ENCODE measurements around the gene MRTFA. TPM values are rescaled to one million over a fixed set of nuclear protein-coding genes. Genes with fewer than 3 reads are reported as not detected.

Gene MRTFA
- total and polyA plus RNA-seq, 2 of the 13 experiments (the other 11 are each of a cell fraction or from before 2014, with no cell fraction given) = 2.4 to 8.2 TPM

GRCh38 chr22:40395607-40396006 lies 240.9 kb downstream of the MRTFA start:
- no peak overlapping the region for H3K27ac ChIP-seq (ENCODE audit: extremely low read length, insufficient read depth, low read length)
- no peak overlapping the region for H3K9ac ChIP-seq (ENCODE audit: insufficient read depth, low read depth, low read length)
- H3K9me3 ChIP-seq (ENCODE audit: low read length) = no peaks in the 10 kb centered on the region
- H3K4me2 ChIP-seq (ENCODE audit: low read depth, low read length) = no peak overlapping the region
- intact Hi-C loops (cut with micrococcal nuclease; ENCODE audit: unreplicated experiment) (no loop called here), in situ Hi-C loops (cut with HindIII; ENCODE audit: extremely low pct_ligation_motif_present, low pct_unique_long_range_greater_than_20kb) (no loop called here)
- H3K79me2 ChIP-seq (ENCODE audit: insufficient read depth, low read length) = no peaks in the 10 kb centered on the region
- H3K4me1 ChIP-seq (ENCODE audit: insufficient read depth, low read length) = no peaks in the 10 kb centered on the region
- H4K20me1 ChIP-seq (ENCODE audit: insufficient read depth, low read length) = no peaks in the 10 kb centered on the region
- DNase-seq (ENCODE audit: low spot score) = no peak
- H3K4me3 ChIP-seq (replicated peaks in 1 of 3; ENCODE audit: insufficient read depth in 1 of 3, low read depth in 2 of 3, low read length in 3 of 3) = no peak overlapping the region
- FAIRE-seq = no peak
- BruUV-seq (replicated peaks) = no TSS peak
- ChIA-PET POLR2A (no interaction called here), CTCF (ENCODE audit: low intra/inter-chr PET ratio, low total read pairs) (no interaction called here)
- WGBS (ENCODE audit: low lambda C conversion rate) = 96% methylated on average over 7 of the region's 7 CpGs
- H3K36me3 ChIP-seq (replicated peaks in 1 of 2; ENCODE audit: control insufficient read depth in 1 of 2, insufficient read depth in 2 of 2, low read length in 2 of 2) = no peaks in the 10 kb centered on the region
- no peak for ATAC-seq
- H2AFZ ChIP-seq (ENCODE audit: low read length) = no peak overlapping the region
- TF ChIP-seq RXRA (CRISPR knock-in tag; IDR thresholded peaks at IDR 0.05) (no peak), TRAFD1 (CRISPR knock-in tag; IDR thresholded peaks at IDR 0.05; ENCODE audit: borderline replicate concordance) (no peak), ZNF687 (CRISPR knock-in tag; IDR thresholded peaks at IDR 0.05) (no peak), HHEX (CRISPR knock-in tag; IDR thresholded peaks at IDR 0.05) (no peak), HNRNPLL (IDR thresholded peaks at IDR 0.05; ENCODE audit: low read depth, low read length, poor library complexity, severe bottlenecking) (no peak), TBX3 (IDR thresholded peaks at IDR 0.05; ENCODE audit: borderline replicate concordance) (no peak), ZSCAN20 (CRISPR knock-in tag; IDR thresholded peaks at IDR 0.05; ENCODE audit: borderline replicate concordance) (no peak), MBNL3 (CRISPR knock-in tag; conservative IDR thresholded peaks at IDR 0.05) (no peak), PITX1 (CRISPR knock-in tag; IDR thresholded peaks at IDR 0.05) (no peak), SMYD3 (CRISPR knock-in tag; IDR thresholded peaks at IDR 0.05) (no peak), ZEB1 (IDR thresholded peaks at IDR 0.05; ENCODE audit: insufficient replicate concordance, low read depth) (no peak), KLF6 (CRISPR knock-in tag; IDR thresholded peaks at IDR 0.05) (no peak)
- H3K27me3 ChIP-seq (ENCODE audit: control insufficient read depth in 1 of 2, insufficient read depth in 2 of 2, low read length in 2 of 2) = no peaks in the 10 kb centered on the region

Data from HepG2 (cell line).